Fibroblast of skin of abdomen (primary cell): ENCODE results near the gene PCBD2.
"Not testable (repeated sequence)": the region's sequence is repeated elsewhere in the genome, so short reads cannot be mapped to it uniquely, and the experiment has no call there.

ENCODE experiments used
- DNase-seq: peaks from one replicate; pipeline ENCODE4 v3.0.0-alpha.2; 2013

Gene PCBD2

GRCh38 chr5:134964359-134965270 lies 59.7 kb downstream of the PCBD2 start:
- DNase-seq: no peak

DNA sequence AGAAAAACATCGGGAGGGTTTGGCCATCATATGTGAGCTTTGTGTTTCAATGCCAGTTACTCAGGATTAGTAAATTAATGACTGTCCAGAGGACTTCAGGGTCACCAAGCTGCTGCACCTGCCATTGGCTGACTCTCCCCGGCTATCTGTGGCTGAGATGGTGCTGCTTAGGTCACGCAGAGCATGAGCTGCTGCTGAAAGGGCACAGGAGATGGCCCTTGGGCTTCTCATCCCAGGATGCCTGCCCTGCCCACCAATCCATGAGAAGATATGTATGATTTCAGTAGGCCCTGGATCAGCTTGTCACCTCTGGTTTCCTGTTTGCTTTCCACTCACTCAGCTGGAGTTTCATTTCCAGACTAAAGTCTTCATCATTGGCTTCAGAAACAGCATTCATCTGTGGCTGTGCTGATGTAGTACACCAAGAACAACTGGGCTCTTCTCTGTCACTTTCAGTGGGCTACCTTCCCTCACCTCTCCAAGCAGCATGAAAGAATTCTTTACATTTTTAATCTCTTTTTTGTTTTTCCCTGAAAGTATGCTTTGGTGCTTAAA lies 60.4 kb downstream of the PCBD2 start:
- no peak for DNase-seq

DNA sequence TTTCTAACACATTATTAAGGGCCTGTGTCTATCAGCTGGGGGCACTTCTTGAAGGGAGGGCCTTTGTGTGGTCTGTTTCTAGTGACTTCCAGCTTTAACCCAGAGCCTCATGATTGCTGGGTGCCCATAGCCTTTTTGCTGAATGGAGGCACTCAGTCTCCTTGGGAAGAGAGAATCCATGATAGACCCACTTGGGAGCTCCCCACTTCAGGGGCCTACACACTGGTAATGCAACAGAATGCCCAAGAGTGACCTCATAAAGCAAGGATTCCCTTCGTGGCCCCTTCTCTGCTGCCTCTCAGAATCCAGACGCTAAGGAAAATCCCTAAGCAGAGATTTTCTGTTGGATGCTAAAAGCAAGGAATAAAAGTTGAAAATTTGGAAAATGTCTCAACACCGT lies 62.7 kb downstream of the PCBD2 start, which contains the start of gene CATSPER3:
CATSPER3 (plus strand) TSS at position 301 of the 400 bp plus-strand sequence; CDS start at position 386, 85 bp downstream.
- DNase-seq: no peak

DNA sequence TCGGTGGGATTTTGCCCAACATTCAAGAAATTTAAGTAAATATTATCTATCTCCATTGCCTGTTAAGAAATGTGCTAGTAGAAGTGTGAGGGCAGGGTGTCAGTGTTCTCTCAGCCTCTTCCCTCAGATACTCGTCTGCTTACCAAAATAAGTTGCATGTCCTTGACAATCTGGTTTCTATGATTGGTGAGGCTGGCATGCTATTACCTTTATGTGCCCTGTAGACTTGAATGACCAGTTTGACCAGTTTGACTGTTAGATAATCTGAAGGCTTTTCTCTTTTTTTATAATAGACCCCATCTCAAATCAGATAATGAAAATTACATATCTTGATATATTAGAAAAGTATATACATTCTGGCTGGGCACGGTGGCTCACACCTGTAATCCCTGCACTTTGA lies 63.1 kb downstream of the PCBD2 start:
- no peak for DNase-seq

DNA sequence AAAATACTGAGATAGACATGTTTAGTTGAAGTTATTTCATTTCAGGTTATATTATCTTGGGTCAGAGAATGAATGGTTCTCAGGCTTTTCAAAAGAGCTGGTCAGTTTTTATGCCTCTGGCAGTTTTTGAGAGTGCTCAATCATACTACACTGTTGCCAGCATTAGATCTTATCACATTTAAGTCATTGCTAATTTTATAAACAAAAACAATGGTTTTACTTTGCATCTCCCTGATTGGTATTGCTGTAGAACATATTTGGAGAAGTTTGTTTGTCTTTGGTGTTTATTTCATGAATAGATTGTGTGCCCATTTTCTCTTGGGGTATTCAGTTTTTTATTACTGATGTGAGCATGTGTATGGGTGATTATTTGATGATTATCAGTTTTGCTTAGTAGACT lies 64.2 kb downstream of the PCBD2 start:
- DNase-seq: no peak

- no peak for DNase-seq
Measured at GRCh38 chr5:134975078-134975715, 70.3 kb downstream of the PCBD2 start.

DNA sequence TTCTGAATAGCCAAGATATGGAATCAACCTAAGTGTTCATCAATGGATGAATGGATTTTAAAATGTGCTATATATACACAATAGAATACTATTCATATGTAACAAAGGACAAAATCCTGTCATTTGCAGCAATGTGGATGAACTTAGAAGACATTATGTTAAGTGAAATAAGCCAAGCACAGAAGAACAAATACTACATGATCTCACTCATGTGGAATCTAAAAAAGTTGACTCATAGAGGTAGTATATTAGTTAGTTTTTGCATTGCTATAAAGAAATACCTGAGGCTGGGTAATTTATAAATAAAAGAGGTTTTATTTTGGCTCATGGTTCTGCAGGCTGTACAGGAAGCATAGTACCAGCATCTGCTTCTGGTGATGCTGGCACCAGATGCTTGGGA lies 70.9 kb downstream of the PCBD2 start:
- DNase-seq: no peak

GRCh38 chr5:134976841-134977240 lies 71.9 kb downstream of the PCBD2 start:
- no peak for DNase-seq

GRCh38 chr5:134979416-134979815 lies 74.5 kb downstream of the PCBD2 start:
- DNase-seq: no peak

GRCh38 chr5:134982230-134982629 lies 77.3 kb downstream of the PCBD2 start:
- no peak for DNase-seq

DNA sequence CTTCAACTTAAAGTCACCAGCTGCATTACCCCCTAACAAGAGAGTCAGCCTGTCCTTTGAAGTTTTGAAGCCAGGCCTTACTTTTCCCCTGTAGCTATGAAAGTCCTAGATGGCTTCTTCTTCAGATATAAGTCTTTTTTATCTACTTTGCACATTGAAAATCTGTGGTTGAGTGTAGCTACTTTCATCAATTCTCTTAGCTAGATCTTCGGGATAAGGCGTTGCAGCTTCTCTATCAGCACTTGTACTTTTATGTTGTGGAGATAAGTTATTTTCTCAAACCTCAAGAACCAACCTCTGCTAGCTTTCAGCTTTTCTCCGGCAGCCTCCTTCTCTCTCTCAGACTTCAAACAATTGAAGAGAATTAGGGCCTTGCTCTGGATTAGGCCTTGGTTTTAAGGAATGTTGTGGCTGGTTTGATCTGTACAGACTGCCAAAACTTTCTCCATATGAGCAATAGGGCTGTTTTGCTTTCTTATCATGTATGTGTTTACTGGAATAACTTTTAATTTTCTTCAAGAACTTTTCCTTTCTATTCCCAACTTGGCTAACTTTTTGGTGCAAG lies 84.4 kb downstream of the PCBD2 start:
- DNase-seq: peak; percentile 42

DNA sequence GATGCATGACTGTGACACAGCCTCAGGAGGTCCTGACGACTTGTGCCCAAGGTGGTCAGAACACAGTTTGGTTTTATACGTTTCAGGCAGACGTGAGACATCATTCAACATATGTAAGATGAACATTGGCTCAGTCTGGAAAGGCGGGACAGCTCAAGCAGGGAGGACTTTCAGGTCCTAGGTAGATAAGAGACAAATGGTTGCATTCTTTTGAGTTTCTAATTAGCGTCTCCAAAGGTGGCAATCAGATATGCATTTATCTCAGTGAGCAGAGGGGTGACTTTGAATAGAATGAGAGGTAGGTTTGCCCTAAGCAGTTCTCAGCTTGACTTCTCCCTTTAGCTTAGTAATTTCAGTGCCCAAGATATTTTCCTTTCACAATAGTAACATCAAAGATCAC lies 85.3 kb downstream of the PCBD2 start:
- not testable (repeated sequence) for DNase-seq

GRCh38 chr5:134992148-134992547 lies 87.2 kb downstream of the PCBD2 start:
- no peak for DNase-seq

DNA sequence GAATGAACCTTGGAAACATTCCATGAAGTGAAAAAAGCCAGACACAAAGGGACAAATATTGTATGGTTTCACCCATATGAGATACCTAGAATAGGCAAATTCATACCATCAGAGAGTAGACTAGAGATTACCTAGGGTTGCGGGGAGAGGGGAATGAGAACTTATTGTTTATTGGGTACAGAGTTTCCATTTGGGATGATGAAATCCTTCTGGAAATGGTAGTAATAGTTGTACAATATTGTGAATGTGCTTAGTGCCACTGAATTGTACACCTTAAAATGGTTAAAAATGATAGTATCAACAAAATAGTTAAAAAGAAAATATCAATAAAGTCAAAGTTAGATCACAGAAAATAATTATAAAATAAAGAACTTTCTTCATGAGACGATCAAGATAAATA lies 88.2 kb downstream of the PCBD2 start:
- DNase-seq: no peak

- no peak for DNase-seq
Measured at GRCh38 chr5:134994560-134995156, 89.7 kb downstream of the PCBD2 start.

- DNase-seq: no peak
Measured at GRCh38 chr5:134995850-134996402, 91.0 kb downstream of the PCBD2 start.

- DNase-seq: no peak
Measured at GRCh38 chr5:134997015-134997414, 92.1 kb downstream of the PCBD2 start.

GRCh38 chr5:134998068-134998467 lies 93.1 kb downstream of the PCBD2 start:
- DNase-seq: not testable (repeated sequence)

DNA sequence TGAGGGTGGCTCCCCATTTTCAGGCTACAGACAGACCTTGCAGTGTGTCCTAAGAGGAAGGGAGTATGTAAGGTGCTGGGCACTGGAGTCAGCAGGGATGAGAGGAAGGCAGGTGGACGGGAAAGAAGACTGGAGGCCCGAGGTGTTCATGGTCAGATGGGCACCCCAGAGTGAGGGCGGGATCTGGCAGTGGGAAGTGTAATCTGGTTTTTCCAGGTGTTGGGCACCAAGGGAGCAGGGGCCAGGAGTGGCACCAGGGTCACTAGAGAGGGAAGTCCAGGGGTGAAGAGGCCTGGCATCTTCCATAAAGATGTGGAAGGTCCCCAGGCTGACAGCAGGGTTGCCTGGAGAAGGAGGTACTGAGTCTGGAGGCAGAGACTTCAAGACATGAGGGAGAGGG lies 99.4 kb downstream of the PCBD2 start:
- no peak for DNase-seq

- DNase-seq: no peak
Measured at GRCh38 chr5:135005076-135005475, 100.1 kb downstream of the PCBD2 start.

GRCh38 chr5:135007305-135007704 lies 102.4 kb downstream of the PCBD2 start:
- DNase-seq: no peak

- no peak for DNase-seq
Measured at GRCh38 chr5:135007749-135008363, 102.9 kb downstream of the PCBD2 start.
